Peyer's patch (tissue), 4 donors: Measurements from ENCODE around the gene ARHGAP24. TPM values are rescaled to one million over a fixed set of nuclear protein-coding genes. Genes with fewer than 3 reads are reported as not detected.

Experiments
- DNase-seq, 3 donors: peaks; one replicate each; pipeline ENCODE4 v3.0.0-alpha.2; 2017 to 2019
- H3K27ac ChIP-seq, 4 donors: fragments of 200-600 bp; sonication (generic); one replicate each; pipeline ENCODE4 v1.5.1; 2016 to 2019
- H3K27me3 ChIP-seq, 2 donors: fragments of 200-600 bp; sonication (generic); one replicate each; pipeline ENCODE4 v1.5.1; 2019
- H3K36me3 ChIP-seq, 3 donors: fragments of 200-600 bp; sonication (generic); one replicate each; pipeline ENCODE4 v1.5.1; 2016 to 2019
- H3K4me1 ChIP-seq, 4 donors: fragments of 200-600 bp; sonication (generic); one replicate each; pipeline ENCODE4 v1.5.1; 2016 to 2019
- H3K4me3 ChIP-seq, 4 donors: fragments of 200-600 bp; sonication (generic); 1 replicate in 3 of 4; 2 replicates in 1 of 4; pipeline ENCODE4 v1.5.1; 2016 to 2019; ENCODE audit warnings: mild to moderate bottlenecking in 1 of 4
- H3K9me3 ChIP-seq, 4 donors: fragments of 200-600 bp; sonication (generic); one replicate each; pipeline ENCODE4 v1.5.1; 2016 to 2019; ENCODE audit warnings: mild to moderate bottlenecking in 1 of 4
- POLR2A ChIP-seq, 2 donors: fragments of 450-650 bp; IDR thresholded peaks; one replicate each; pipeline ENCODE4 v1.5.1; 2017; ENCODE audit warnings: antibody characterized with exemption in 2 of 2, mild to moderate bottlenecking in 2 of 2, moderate library complexity in 2 of 2
- total RNA-seq, 4 donors: library from RNA; depleted of rRNA; stranded (reverse); fragments of >200 nt; gene quantifications; one replicate each; pipeline ENCODE4 v1.1.0, GENCODE V29; 2016
- TF ChIP-seq, protein P1 (sequence below), 6 experiments: fragments of 450-650 bp in 4 of 6; fragments of 200-600 bp in 2 of 6; sonication (generic) in 1 of 6; IDR thresholded peaks; one replicate each; pipeline ENCODE4 v1.5.1; 2017 to 2019; ENCODE audit warnings: antibody characterized with exemption in 6 of 6, mild to moderate bottlenecking in 3 of 6, moderate library complexity in 1 of 6

The ARHGAP24 gene
- total RNA-seq, 4 donors from 2014 or later: 4.7 to 330 (median 20.0) TPM

DNA sequence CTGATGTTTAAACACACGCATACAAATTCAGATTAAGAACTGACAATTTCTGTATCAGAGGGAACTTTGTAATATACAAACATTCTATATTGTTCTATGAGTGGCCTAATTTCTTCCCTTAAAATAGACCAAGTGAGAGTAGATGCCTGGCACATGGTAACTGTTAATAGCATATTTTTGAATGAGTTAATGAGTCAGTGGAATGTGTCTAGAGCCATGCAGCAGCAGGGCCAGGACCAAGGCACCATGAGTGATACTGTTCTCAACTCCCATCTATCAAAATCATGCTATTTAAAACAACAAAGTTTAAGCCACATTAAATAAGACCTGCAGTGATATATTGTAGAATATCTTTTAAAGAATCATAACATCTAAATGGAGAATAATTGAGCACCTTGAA, 98.3 kb downstream of the ARHGAP24 start:
- Histone ChIP-seq H3K4me3 (no peak overlapping the region), H3K9me3 (no peaks in the 10 kb centered on the region), H3K36me3 (no peaks in the 10 kb centered on the region), H3K27me3 (no peaks in the 10 kb centered on the region), H3K27ac (no peak overlapping the region), H3K4me1 (no peaks in the 10 kb centered on the region)
- TF ChIP-seq, protein P1, sequence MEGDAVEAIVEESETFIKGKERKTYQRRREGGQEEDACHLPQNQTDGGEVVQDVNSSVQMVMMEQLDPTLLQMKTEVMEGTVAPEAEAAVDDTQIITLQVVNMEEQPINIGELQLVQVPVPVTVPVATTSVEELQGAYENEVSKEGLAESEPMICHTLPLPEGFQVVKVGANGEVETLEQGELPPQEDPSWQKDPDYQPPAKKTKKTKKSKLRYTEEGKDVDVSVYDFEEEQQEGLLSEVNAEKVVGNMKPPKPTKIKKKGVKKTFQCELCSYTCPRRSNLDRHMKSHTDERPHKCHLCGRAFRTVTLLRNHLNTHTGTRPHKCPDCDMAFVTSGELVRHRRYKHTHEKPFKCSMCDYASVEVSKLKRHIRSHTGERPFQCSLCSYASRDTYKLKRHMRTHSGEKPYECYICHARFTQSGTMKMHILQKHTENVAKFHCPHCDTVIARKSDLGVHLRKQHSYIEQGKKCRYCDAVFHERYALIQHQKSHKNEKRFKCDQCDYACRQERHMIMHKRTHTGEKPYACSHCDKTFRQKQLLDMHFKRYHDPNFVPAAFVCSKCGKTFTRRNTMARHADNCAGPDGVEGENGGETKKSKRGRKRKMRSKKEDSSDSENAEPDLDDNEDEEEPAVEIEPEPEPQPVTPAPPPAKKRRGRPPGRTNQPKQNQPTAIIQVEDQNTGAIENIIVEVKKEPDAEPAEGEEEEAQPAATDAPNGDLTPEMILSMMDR (IDR thresholded peaks at IDR 0.05): no peak
- TF ChIP-seq POLR2A (IDR thresholded peaks at IDR 0.05): no peak
- no peak for DNase-seq

DNA sequence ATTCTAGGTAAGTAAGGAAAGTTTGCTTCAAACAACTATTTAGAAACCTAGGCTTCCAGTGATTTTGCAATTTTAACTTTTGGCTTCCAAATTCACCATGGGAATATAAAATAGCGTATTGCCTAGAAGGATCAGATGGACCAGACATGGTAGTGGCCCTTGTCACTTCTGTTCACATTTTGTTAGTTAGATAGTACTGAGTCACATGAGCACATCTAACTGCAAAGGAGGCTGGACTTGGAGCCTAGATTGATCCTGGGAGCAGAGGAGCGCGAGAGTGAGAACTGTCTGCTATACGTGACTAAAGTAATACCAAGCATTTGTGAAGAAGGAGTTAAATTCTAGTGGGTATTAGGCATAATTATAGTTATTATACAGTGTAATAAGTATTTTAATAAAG, 102.4 kb downstream of the ARHGAP24 start:
- Histone ChIP-seq H3K4me3 (no peak overlapping the region), H3K27me3 (no peaks in the 10 kb centered on the region), H3K27ac (no peak overlapping the region), H3K36me3 (no peaks in the 10 kb centered on the region), H3K4me1 (no peaks in the 10 kb centered on the region), H3K9me3 (no peaks in the 10 kb centered on the region)
- TF ChIP-seq, protein P1 (IDR thresholded peaks at IDR 0.05): no peak
- no peak for TF ChIP-seq POLR2A (IDR thresholded peaks at IDR 0.05)
- no peak for DNase-seq

DNA sequence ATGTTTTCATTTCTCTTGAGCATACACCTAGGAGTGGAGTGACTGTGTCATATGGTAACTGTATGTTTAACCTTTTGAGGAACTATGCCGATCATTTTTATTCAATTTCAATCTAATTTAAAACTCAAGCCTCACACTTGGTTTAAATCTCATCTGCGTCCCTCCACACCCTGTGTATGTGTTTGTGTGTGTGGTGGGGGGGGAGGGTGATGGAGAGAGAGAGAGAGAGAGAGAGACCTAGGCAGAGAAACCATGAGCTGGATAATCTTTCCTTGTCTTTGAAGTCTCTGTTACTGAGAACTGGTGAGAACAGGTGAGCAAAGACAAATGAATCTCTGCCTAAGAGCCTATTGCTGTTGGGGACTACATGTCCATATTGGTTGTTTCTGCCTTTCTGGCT, 105.0 kb downstream of the ARHGAP24 start:
- no peak overlapping the region for H3K4me3 ChIP-seq
- H3K27ac ChIP-seq: no peak overlapping the region
- DNase-seq: no peak
- H3K4me1 ChIP-seq: no peaks in the 10 kb centered on the region
- no peaks in the 10 kb centered on the region for H3K27me3 ChIP-seq
- H3K36me3 ChIP-seq: no peaks in the 10 kb centered on the region
- no peaks in the 10 kb centered on the region for H3K9me3 ChIP-seq
- TF ChIP-seq, protein P1 (IDR thresholded peaks at IDR 0.05): no peak

DNA sequence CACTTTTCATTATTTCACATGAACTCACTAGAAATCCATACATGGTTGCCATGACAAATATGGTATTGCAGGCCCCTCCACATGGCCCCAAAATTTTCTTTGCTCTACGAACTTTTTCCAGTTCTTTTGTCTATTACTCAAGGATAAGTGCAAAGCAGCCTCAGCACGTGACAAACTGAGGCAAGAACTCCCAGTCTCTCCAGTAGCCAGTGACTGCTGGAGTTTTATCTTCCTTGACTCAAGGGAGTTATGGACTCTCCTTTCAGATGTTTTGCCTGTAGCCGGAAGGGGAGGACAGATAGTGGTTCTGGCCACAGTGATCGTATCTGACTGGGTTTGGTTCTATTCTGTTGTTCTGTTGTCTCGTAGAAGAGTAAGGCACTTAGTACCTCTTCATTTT, 105.5 kb downstream of the ARHGAP24 start:
- no peaks in the 10 kb centered on the region for H3K36me3 ChIP-seq
- H3K4me3 ChIP-seq: no peak overlapping the region
- no peaks in the 10 kb centered on the region for H3K4me1 ChIP-seq
- H3K27ac ChIP-seq: no peak overlapping the region
- no peak for TF ChIP-seq POLR2A (IDR thresholded peaks at IDR 0.05)
- TF ChIP-seq, protein P1 (IDR thresholded peaks at IDR 0.05): no peak
- DNase-seq: no peak
- no peaks in the 10 kb centered on the region for H3K9me3 ChIP-seq
- no peaks in the 10 kb centered on the region for H3K27me3 ChIP-seq

DNA sequence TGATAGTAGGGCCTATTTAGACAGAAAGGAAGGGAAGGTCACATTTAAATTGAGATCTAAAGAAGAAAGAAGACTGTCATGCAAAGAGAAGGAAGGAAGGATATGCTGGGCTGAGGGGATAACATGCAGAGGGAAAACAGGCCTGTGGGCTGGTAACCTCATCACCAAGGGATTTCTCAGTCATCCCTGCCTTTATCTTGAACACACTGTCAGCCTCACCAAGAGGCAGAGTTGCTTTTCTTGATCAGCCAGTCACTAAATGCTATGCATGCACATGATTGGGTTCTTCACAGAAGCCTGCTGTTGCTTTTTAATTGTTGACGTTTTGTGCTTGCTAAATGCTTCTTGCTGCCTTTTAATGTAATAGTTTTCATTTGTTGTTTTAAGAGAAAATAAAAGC, 113.0 kb downstream of the ARHGAP24 start:
- Histone ChIP-seq H3K4me1 (no peaks in the 10 kb centered on the region), H3K4me3 (no peak overlapping the region), H3K27me3 (no peaks in the 10 kb centered on the region), H3K36me3 (no peaks in the 10 kb centered on the region), H3K27ac (no peak overlapping the region), H3K9me3 (no peaks in the 10 kb centered on the region)
- DNase-seq: no peak
- TF ChIP-seq, protein P1 (IDR thresholded peaks at IDR 0.05): no peak
- no peak for TF ChIP-seq POLR2A (IDR thresholded peaks at IDR 0.05)

DNA sequence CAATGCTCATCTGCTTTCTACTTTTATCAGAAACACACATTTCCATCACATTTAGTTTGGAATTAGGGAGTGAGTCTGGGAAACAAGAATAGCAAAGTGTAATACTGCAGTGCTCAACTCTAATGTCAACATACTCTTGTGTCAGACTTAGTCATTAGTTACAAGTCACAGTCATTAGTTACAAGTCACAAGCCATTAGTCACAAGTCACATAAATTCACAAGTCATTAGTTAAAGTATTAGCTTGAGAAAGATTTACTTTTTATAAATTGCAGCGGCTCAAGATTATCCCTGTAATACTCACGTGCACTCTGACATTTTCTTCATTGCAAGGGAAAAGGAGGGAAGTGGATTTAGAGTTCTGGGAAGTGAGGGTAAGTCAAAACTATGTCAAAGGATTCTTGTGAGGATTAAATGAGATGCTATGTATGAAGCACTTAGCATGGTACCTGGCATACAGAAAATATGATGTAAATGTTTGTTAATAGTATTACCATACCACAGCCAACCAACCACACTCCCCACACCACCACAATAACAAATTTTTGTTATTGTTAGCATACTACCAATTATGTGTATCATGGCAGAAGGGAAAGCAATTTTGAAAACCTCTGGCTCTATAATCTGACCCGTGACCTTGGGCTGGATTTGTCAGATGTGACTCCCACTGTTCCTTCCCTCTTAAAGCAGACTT, 116.6 kb downstream of the ARHGAP24 start:
- no peak overlapping the region for H3K27ac ChIP-seq
- H3K27me3 ChIP-seq: no peaks in the 10 kb centered on the region

More for the DNA sequence above, 116.6 kb downstream of the ARHGAP24 start:
- Histone ChIP-seq H3K9me3 (no peaks in the 10 kb centered on the region), H3K4me3 (no peak overlapping the region), H3K36me3 (no peaks in the 10 kb centered on the region), H3K4me1 (no peaks in the 10 kb centered on the region)
- TF ChIP-seq, protein P1 (IDR thresholded peaks at IDR 0.05): no peak
- no peak for TF ChIP-seq POLR2A (IDR thresholded peaks at IDR 0.05)
- DNase-seq: no peak
